Upper lobe of left lung (tissue), 4 donors: Measurements from ENCODE around the gene ARHGEF7.

ENCODE experiments used
- EP300 ChIP-seq, 4 donors: sonication (generic); formaldehyde crosslinking; IDR thresholded peaks; one replicate each; pipeline ENCODE4 v1.5.1; 2017; ENCODE audit warnings: antibody characterized with exemption in 4 of 4, control low read depth in 2 of 4
- POLR2A ChIP-seq, 4 donors: fragments of 450-650 bp; IDR thresholded peaks; one replicate each; pipeline ENCODE4 v1.5.1; 2016 to 2017; ENCODE audit warnings: antibody characterized with exemption in 4 of 4, mild to moderate bottlenecking in 2 of 4
- POLR2AphosphoS5 ChIP-seq, 2 donors: sonication (generic); formaldehyde crosslinking; IDR thresholded peaks; one replicate each; pipeline ENCODE4 v1.5.1; 2017; ENCODE audit warnings: antibody characterized with exemption in 2 of 2
- TF ChIP-seq, protein P1 (sequence below), 6 experiments: fragments of 450-650 bp in 4 of 6; fragments of 200-600 bp in 2 of 6; sonication (generic) in 2 of 6; IDR thresholded peaks; one replicate each; pipeline ENCODE4 v1.5.1; 2016 to 2019; ENCODE audit warnings: antibody characterized with exemption in 6 of 6

DNA sequence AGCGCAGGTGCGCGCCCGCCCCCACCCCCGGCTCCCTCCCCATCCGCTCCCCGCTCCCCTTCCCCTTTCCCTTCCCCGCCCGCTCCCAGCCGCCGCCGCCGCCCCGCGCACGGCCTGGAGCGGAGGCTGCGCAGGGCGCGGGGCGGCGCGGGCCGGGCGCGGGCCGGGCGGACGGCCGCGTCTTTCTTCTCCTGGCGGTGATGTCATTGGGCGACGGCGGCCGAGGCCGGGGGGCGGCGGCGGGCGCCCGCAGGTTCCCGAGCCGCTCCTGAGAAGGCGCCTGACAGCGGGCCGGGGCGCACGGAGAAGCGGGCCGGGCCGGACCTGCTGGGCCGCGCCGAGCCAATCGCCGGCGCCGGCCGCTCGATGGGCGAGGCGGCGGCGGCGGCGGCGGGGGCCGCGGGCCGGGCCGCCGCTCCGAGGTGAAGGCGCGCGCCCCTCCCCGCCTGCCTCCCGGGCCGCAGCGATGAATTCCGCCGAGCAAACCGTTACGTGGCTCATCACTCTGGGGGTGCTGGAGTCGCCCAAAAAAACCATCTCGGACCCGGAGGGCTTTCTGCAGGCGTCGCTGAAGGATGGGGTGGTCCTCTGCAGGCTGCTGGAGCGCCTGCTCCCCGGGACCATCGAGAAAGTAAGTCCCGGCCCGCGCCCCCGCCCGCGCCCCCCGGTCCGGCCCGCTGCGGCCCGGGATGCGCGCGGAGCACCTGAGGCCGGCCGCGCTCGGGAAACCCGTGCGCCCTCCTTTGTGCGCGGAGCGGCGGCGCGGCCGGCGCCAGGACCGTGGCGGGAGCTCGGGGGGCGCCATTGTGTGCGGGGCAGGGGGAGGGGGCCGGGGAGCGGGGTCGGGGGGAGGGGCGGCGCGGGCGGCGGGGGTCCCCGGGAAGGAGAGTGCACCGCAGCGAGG, at the start of gene ARHGEF7:
- TF ChIP-seq, protein P1, sequence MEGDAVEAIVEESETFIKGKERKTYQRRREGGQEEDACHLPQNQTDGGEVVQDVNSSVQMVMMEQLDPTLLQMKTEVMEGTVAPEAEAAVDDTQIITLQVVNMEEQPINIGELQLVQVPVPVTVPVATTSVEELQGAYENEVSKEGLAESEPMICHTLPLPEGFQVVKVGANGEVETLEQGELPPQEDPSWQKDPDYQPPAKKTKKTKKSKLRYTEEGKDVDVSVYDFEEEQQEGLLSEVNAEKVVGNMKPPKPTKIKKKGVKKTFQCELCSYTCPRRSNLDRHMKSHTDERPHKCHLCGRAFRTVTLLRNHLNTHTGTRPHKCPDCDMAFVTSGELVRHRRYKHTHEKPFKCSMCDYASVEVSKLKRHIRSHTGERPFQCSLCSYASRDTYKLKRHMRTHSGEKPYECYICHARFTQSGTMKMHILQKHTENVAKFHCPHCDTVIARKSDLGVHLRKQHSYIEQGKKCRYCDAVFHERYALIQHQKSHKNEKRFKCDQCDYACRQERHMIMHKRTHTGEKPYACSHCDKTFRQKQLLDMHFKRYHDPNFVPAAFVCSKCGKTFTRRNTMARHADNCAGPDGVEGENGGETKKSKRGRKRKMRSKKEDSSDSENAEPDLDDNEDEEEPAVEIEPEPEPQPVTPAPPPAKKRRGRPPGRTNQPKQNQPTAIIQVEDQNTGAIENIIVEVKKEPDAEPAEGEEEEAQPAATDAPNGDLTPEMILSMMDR (IDR thresholded peaks at IDR 0.05), result no peak
- no peak for TF ChIP-seq POLR2A (IDR thresholded peaks at IDR 0.05)
- no peak for TF ChIP-seq EP300 (IDR thresholded peaks at IDR 0.05)
- TF ChIP-seq POLR2AphosphoS5 (IDR thresholded peaks at IDR 0.05), result no peak
